ENCODE measurements around the gene INSYN2B.
"Not testable (repeated sequence)": the region's sequence is repeated elsewhere in the genome, so short reads cannot be mapped to it uniquely, and the experiment has no call there.

INSYN2B gene

DNA sequence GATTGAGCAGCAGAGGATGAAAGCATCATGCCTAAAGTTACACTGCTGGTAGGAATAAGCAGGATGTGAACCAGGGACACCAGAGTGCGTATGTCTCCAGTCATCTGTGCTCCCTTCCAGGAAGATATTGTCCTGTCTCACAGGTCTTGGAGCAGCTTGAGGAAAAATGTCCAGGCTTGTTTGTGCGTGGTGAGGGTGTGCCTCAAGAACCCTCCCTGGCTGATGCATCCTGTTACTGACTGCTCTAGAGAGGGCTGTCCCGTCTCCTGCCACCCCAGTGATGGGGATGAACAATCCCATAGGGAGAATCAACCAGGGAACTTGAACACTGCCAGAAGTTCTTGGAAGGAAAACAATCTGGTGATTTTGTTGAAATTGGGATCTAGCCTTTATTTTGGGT, 132.0 kb downstream of the INSYN2B start:
- no peak for DNase-seq (ENCODE audit: low spot score)

DNA sequence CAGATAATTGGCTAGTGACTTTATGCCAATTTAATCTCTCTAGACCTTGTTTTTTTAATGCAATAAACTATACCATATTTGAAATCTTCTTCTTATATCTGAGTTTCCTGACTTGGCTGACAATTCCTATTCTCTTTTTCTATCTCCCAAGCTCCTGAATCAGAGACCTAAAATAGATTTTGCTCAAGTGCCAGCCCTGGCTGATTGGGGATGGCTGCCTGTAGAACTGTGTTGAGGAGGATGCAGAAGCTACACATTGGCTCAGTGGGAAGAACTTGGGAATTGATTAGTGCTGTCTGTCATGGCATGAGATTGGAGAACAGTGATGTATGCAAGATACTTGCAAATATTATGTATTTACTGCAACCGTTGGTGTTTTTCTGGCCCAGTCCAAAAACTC, 132.8 kb downstream of the INSYN2B start:
- no peak for DNase-seq (ENCODE audit: low spot score)

DNA sequence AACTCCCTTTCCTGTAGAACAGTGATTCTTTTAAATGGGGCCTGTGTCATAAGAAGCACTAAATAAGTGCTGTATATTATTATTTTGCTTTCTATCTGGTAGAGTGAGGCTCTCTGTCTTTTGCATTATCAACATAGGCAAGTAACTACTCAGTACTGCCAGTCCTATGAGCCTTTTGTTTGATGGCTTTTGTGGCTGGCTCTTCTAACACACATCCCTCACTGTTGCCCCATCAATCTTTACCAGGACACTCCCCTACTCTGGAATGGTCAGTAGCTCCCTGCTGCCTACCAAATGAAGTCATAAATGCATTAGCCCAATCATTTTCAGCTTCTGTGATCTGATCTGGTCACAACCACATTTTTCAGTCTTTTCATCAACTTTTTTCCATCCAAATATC, 137.6 kb downstream of the INSYN2B start:
- DNase-seq (ENCODE audit: low spot score), result no peak

DNA sequence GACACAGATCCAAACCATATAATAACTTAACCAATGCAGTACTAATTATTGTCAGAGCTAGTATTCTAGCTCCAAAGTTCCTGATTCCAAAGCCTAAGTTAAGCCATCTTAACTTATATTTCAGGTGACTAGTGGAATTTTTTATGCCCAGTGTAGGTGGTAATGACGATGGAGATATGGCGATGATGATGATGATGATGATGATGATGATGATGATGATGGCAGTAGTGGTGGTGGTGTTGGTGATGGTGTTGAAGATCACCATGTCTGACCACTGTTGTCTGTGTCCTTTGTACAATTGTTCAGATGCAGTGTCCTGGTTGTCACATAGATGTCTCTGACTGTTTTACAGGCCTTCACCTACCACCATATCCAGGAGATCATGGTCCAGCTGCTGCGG, 139.9 kb downstream of the INSYN2B start:
- no peak for DNase-seq (ENCODE audit: low spot score)

DNA sequence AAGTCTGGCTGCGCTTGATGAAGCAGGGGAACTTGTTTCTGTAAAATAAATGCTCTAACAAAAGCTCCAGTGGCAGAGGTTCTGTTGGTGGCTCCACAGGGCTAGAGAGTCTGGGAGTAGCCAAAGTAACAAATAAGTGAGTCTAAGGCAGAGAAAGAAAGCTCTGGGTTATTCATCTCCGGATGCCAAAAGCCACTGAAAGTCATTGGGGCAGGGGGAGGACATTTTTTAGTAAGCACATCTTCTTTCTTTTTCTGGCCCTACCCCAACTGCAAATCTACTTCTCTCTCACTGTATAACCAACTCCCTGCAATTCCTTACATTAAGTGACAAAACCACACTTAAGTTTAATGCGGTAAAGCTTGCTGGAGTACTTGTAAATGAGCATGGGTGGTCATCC, 141.6 kb downstream of the INSYN2B start:
- DNase-seq (ENCODE audit: low spot score), result no peak

DNA sequence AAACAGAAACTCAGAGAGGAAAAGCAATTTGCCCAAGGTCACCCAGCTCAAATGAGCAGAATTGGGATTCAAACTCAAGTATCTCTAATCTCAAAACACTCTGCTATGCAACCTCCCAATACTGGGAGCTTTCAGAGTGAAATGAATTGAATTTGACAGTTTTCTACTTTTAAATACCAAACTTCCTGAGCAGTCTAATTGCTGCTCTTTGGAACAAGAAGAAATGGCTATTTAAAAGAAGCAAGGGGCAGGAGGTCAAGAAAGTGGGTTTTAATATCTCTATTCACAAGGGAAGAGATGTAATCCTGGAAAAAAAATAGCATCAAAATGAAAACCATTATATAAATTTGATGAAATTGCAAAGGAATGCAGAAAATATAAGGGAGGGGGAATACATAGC, 142.6 kb downstream of the INSYN2B start:
- DNase-seq (ENCODE audit: low spot score), result no peak

DNA sequence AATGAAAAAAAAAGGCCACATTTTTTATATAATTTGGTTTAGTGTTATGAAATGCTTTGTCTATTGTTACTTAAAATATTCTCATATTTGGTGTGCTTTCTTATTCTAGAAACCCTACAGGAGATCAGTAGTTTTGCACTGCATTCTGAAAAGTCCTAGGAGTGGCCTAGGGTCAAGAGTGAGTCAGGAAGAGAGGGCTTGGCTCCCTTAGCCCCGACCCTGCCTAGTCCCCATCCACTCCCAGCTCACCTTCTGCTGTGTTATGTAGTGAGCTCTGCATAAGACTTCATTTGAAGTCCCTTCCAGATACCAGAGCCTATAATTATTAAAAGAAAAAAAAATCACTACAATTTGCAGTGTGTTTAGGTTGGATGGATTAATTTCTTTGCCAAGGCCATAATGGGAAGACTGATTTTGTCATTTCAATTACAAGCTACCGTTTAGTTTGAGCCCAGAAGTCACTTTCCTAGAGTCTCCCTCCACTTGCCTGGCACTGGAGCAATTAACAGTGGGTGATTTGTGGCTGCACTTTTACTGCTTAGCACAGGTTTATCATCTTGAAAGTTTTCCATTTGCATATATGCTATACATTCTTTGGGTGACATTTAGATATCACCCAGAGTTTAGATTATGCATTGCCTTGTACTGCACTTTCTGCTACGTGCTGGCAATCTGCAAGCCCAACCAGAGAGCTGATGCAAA, 143.3 kb downstream of the INSYN2B start:
- no peak for DNase-seq (ENCODE audit: low spot score)

DNA sequence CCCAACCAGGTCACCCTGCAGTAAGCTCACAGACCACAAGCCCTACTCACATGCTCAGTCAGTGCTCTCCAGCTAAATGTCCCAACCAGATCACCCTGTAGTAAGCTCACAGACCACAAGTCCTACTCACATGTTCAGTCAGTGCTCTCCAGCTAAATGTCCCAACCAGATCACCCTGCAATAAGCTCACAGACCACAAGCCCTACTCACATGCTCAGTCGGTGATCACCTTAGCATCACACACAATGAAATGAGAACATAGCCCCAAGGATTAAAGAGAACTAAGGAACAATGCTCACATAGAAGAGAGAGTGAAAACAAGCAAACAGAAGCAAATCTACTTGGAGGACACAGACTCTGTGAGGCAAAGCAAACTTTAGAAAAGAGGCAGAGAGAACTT, 145.8 kb downstream of the INSYN2B start:
- DNase-seq (ENCODE audit: low spot score), result not testable (repeated sequence)

DNA sequence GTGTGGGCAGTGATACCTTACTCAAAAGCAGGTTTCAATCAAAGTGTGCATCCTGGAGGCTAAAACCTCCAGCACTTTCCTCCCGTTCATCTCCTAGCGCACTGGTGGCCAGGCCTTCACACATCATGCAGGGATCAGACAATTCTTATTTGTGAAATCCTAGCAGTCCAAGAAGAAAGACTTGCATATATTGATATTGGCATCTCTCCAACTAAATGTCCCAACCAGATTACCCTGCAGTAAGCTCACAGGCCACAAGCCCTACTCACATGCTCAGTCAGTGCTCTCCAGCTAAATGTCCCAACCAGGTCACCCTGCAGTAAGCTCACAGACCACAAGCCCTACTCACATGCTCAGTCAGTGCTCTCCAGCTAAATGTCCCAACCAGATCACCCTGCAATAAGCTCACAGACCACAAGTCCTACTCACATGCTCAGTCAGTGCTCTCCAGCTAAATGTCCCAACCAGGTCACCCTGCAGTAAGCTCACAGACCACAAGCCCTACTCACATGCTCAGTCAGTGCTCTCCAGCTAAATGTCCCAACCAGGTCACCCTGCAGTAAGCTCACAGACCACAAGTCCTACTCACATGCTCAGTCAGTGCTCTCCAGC, 146.5 kb downstream of the INSYN2B start:
- DNase-seq (ENCODE audit: low spot score), result not testable (repeated sequence)

DNA sequence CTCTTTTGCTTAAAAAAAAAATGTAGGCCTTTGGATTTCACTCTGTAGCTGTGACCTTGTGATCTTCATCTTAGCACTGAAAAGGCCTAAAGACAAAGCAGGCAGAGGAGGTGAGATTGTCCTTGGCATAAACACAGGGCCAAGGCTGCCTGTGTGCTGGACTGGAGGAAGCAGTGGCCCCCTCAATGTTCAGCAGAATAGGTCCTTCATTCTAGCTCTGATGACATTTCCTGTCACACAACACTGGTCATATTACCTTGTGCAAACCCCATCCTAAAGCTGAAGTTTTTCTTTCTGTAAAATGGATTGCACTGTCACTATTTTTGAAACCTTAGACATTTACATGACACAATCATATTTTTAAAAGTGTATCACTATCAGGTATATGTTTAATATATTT, 147.4 kb downstream of the INSYN2B start:
- DNase-seq (ENCODE audit: low spot score), result no peak

DNA sequence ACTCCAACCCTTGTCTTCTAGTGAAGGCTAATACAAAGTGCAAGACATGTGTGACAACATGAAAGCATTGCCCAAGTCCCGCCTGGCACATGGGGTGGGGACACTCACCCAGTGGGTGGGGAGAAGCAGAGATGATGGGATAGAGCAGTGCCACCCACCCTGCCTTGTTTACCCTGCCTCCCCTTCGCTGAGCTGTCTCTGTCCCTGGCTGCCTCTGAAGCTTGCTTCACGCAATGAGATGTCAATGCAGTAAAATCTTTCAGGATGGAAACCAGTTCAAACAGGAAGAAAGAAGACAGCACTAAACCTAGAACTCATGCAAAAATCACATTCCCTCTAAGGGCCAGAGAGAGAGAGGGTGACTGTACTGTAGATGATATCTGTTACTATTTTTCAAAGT, 148.0 kb downstream of the INSYN2B start:
- no peak for DNase-seq (ENCODE audit: low spot score)

DNA sequence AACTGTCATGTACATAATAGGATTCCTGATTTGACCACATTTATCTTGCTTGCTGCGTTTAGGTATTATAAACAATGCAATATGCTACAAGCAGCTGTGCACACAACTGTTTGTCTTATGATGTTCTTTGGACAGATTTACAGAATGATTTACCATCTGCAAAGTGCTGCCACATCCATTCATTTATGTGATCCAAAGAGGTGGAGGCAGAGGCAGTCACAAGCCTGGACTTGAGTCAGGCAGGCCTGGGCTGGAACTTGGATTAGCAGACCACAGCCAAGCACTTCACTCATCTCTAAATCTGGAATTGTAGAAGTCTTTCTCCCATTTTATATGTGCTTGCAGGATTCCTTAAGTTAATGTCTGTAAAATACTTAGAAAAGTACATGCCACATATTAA, 149.0 kb downstream of the INSYN2B start:
- DNase-seq (ENCODE audit: low spot score), result no peak

DNA sequence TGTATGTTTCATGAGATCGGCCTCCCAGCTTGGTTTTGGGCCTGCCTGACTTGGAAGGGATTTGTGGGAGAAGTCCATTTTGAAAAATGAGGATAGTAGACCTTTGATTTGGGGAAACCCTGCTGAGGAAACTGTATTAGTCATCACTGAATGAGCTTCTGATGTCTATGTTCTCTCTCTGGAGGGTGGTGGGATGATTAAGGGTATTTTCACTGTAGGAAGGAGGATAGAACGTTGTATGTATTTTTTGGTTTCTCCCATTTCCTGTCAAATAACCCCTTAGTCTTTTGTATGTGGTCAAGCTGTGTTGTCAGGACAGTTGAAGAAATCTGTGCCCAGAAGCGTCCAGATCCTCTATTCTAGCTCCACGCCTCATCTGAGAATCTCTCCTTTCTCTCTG, 151.9 kb downstream of the INSYN2B start:
- no peak for DNase-seq (ENCODE audit: low spot score)

DNA sequence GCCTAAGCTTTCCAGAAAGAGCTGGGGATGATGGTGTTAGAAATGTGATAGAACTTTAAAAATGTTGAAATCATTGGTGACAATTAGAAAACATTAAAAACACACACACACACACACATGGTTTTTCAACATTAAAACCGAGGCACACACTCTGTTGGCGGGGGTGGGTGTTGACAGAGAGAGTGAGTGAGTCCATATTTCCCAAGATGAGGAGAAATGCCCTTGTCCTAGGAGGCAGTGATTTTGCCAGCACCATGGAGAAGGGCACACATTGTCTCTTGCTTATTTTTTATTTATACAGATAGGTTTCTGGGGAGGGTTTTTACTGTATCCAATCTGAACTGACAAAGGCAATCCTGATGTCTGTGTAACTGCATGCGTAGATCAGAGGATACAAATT, 152.5 kb downstream of the INSYN2B start:
- DNase-seq (ENCODE audit: low spot score), result no peak

DNA sequence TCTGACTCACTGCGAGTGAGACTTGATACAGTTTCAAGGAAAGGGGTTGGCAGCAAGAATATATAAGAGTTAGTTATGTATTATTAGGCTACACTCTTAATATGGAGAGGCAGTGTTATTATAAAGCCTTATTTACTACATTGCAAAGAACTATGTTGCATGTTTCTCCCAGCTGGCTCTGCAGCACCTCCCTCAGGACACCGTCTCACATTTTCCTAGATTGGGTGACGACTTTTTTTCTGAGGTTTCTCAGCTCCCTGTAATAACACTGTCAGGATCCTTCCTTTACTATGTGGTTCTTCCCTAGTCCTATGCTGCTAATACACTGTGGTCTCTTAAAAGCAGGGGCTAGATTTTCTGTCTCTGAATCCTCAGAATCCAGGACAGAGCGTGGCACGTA, 153.7 kb downstream of the INSYN2B start:
- DNase-seq (ENCODE audit: low spot score), result no peak

DNA sequence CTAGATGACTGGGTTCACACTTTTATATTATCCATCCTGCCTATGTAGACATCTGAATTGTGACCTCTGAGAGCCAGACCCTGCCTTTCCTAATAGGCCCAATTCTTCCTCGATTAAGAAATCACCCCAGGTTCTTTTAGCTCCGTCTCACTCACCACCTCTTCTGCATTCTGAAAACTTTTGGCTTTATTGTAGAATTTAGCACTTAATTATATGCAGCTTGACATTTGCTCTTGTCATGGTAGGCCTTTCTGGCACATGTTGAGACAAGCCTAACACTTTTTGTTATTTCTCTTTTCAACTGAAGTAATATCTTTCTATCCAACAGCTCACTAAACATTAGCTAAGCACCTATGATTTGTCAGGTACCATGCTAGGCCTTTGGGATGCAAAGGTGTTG, 163.3 kb downstream of the INSYN2B start:
- no peak for DNase-seq (ENCODE audit: low spot score)

DNA sequence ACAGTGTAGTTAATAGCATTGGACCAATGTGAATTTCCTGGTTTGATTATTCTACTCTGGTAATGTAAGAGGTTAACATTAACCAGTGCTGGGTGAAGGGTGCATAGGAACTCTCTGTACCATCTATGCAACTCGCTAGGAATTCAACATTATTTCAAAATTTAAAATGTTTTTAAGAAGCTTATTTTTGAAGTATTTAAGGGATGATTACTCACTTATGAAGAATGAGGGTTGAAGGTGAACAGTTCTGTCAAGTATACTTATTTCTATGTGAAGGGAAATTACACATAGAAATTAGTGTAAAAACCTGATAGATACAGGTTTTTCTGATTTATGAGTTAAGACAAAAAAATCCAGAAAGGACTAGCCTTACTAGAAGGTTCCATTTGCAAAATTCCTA, 165.8 kb downstream of the INSYN2B start:
- DNase-seq (ENCODE audit: low spot score), result no peak
